HEK293 (cell line): Measurements from ENCODE around the gene GPSM1.

Source experiments
- CTCF ChIP-seq: fragments of 450-650 bp; formaldehyde crosslinking; IDR thresholded peaks from 2 replicates; pipeline ENCODE4 v1.5.1; 2016; ENCODE audit warnings: missing biosample characterization, missing genetic modification characterization
- REST ChIP-seq: fragments of 450-650 bp; formaldehyde crosslinking; IDR thresholded peaks from 2 replicates; pipeline ENCODE4 v1.5.1; 2016; ENCODE audit warnings: missing biosample characterization, missing genetic modification characterization

DNA sequence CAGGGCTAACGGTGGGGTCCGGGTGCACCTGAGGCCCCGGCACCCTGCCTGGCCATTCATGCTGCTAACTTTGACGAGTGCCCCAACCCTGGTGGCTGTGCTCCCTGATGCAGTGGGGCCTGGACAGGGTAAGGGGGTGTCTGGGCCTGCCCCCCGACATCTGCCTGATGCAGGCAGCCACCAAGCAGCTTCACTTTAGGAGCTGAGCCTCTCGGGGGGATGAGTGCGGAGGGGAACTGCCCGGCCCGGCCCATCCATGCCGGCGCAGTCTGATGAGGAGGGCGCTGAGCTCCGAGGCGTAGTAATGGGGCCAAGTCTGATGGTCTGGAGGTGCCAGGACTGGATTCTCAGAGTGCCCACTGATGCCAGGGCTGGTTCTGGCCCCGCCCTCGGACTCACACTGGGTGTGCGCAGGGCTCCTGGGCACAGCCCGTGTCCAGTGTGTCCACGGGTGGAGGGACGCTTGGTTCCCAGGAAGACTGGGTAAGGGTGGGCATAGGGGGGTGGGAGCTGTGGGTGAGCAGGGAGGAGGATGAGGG is 19.7 kb downstream of the GPSM1 start:
- TF ChIP-seq REST (tag by site-specific recombination) (no peak), CTCF (tag by site-specific recombination) (no peak)
